ENCODE results near the gene VGLL2.
"Not testable (repeated sequence)": the region's sequence is repeated elsewhere in the genome, so short reads cannot be mapped to it uniquely, and the experiment has no call there.

Gene VGLL2

GRCh38 chr6:117265410-117266256, at the start of gene VGLL2:
TSS of gene VGLL2 (plus strand) at chr6:117265558. CDS start at chr6:117265764, 206 bp downstream.
- no peak for DNase-seq

- DNase-seq: no peak
These were observed 42.5 kb upstream of the VGLL2 start for GRCh38 chr6:117222861-117223260.

GRCh38 chr6:117226778-117227177, 38.6 kb upstream of the VGLL2 start:
- DNase-seq: no peak

GRCh38 chr6:117227245-117227962, 38.0 kb upstream of the VGLL2 start:
- DNase-seq: no peak

GRCh38 chr6:117228202-117228601, 37.2 kb upstream of the VGLL2 start:
- DNase-seq: no peak

GRCh38 chr6:117229870-117230269, 35.5 kb upstream of the VGLL2 start:
- no peak for DNase-seq

- no peak for DNase-seq
These were observed 33.9 kb upstream of the VGLL2 start for GRCh38 chr6:117231466-117231865.

GRCh38 chr6:117232196-117232595, 33.2 kb upstream of the VGLL2 start:
- DNase-seq: no peak

- no peak for DNase-seq
These were observed 32.2 kb upstream of the VGLL2 start for GRCh38 chr6:117233145-117233544.

GRCh38 chr6:117237561-117237960, 27.8 kb upstream of the VGLL2 start:
- DNase-seq: no peak

- not testable (repeated sequence) for DNase-seq
These were observed 20.8 kb upstream of the VGLL2 start for GRCh38 chr6:117244571-117244970.

- not testable (repeated sequence) for DNase-seq
These were observed 20.4 kb upstream of the VGLL2 start for GRCh38 chr6:117244979-117245378.

GRCh38 chr6:117253785-117254184, 11.6 kb upstream of the VGLL2 start:
- no peak for DNase-seq

GRCh38 chr6:117262799-117263198, 2.6 kb upstream of the VGLL2 start:
- no peak for DNase-seq

- no peak for DNase-seq
These were observed 1.9 kb upstream of the VGLL2 start for GRCh38 chr6:117263353-117263927.

GRCh38 chr6:117264369-117264691, 1.0 kb upstream of the VGLL2 start:
- no peak for DNase-seq

- no peak for DNase-seq
These were observed 507 bp upstream of the VGLL2 start for GRCh38 chr6:117264692-117265409.

- DNase-seq: no peak
These were observed 1.1 kb downstream of the VGLL2 start for GRCh38 chr6:117266257-117267053.

GRCh38 chr6:117267054-117267347, 1.6 kb downstream of the VGLL2 start:
- DNase-seq: no peak

- no peak for DNase-seq
These were observed 2.6 kb downstream of the VGLL2 start for GRCh38 chr6:117267766-117268534.

- no peak for DNase-seq
These were observed 3.6 kb downstream of the VGLL2 start for GRCh38 chr6:117268924-117269323.

GRCh38 chr6:117269638-117270054, 4.3 kb downstream of the VGLL2 start:
- DNase-seq: no peak
